Ovary (tissue), 9 donors: ENCODE measurements around the gene RGS17. TPM values are rescaled to one million over a fixed set of nuclear protein-coding genes. Genes with fewer than 3 reads are reported as not detected.
A peak's percentile ranks its signal among the peaks of the same experiment; 100 is the strongest.
"Not testable (repeated sequence)": the region's sequence is repeated elsewhere in the genome, so short reads cannot be mapped to it uniquely, and the experiment has no call there.

Experiments used
- DNase-seq, 5 donors: peaks; one replicate each; pipeline ENCODE4 v3.0.0-alpha.2; 2019 to 2020
- H3K27ac ChIP-seq, 2 donors: fragments of 200-600 bp; one replicate each; pipeline versions ENCODE4 v1.5.1 to v1.8.0; 2019 to 2022
- H3K27me3 ChIP-seq: fragments of 200-600 bp; one replicate; pipeline ENCODE4 v1.8.0; 2022
- H3K36me3 ChIP-seq: fragments of 200-600 bp; sonication (generic); one replicate; pipeline ENCODE4 v1.5.1; 2019
- H3K4me1 ChIP-seq: one replicate; pipeline ENCODE4 v1.8.1; 2013; ENCODE audit warnings: mild to moderate bottlenecking, moderate library complexity; ENCODE audit not compliant: insufficient read depth
- H3K4me3 ChIP-seq: fragments of 200-600 bp; sonication (generic); one replicate; pipeline ENCODE4 v1.5.1; 2017
- H3K9me3 ChIP-seq, 2 donors: fragments of 200-600 bp in 1 of 2; sonication (generic) in 1 of 2; one replicate each; pipeline versions ENCODE4 v1.5.1 to v1.8.1; 2013 to 2019; ENCODE audit warnings: mild to moderate bottlenecking in 1 of 2, moderate library complexity in 1 of 2
- CTCF ChIP-seq, 3 donors: fragments of 450-650 bp in 2 of 3; fragments of 200-600 bp in 1 of 3; IDR thresholded peaks; one replicate each; pipeline versions ENCODE4 v1.5.1 to v1.8.0; 2016 to 2022; ENCODE audit warnings: antibody characterized with exemption in 3 of 3, mild to moderate bottlenecking in 1 of 3
- EP300 ChIP-seq: sonication (generic); formaldehyde crosslinking; IDR thresholded peaks from one replicate; pipeline ENCODE4 v1.6.1; 2017; ENCODE audit warnings: antibody characterized with exemption
- POLR2A ChIP-seq: fragments of 450-650 bp; IDR thresholded peaks from one replicate; pipeline ENCODE4 v1.6.1; 2017; ENCODE audit warnings: antibody characterized with exemption, mild to moderate bottlenecking, moderate library complexity
- WGBS, 3 donors: extraction: QIAGEN DNeasy Blood & Tissue Kit in 1 of 3; methylation state at CpG; one replicate each; pipeline versions ENCODE4 v1.1.5 to v1.1.7; 2013 to 2017; 5-methylcytosine and 5-hydroxymethylcytosine counted together
- intact Hi-C, 4 donors: fragments of 100-400 bp; cut with DNase I; formaldehyde crosslinking; loops; one replicate each; pipeline versions ENCODE4 v1.11.0 to v1.15.1; 2022 to 2023
- polyA plus RNA-seq, 2 donors: library from polyadenylated mRNA; stranded (reverse); fragments of 200-250 nt in 1 of 2; fragments of 350-450 nt in 1 of 2; fragmentation: Illumina TruSeq in 1 of 2; extraction: RNeasy Lipid Tissue Mini Kit (QIAGEN cat#74804) in 1 of 2; gene quantifications; one replicate each; pipeline ENCODE4 v1.2.3, GENCODE V29; 2013 to 2014
- total RNA-seq, 7 donors: library from RNA; depleted of rRNA in 2 of 7; stranded (reverse); fragments of >200 nt in 2 of 7; fragmentation: NEBNext Ultra II Directional in 3 of 7; extraction: Animal tissue kit (Norgen Biotek cat#: 25700) in 3 of 7; gene quantifications; one replicate each; pipeline versions ENCODE4 v1.1.0 to v1.2.4, GENCODE V29; 2016 to 2023
- donor health status: DM: no; HTN: no; CAD: no; lungs with moderate emphysema.
- donor health status: DM: no; HTN: no; CAD: no.
- donor health status: Bipolar disorder and iron deficiency.
- donor health status: DM: yes; HTN: yes; CAD: no.
- donor health status: DM: no; HTN: no; CAD: no.
- donor health status: DM: yes; HTN: yes; CAD: no.

Gene RGS17
- total and polyA plus RNA-seq, 9 donors, result 0.30 to 0.95 (median 0.46) TPM

GRCh38 chr6:152993431-152993830 is 137.7 kb downstream of the RGS17 start:
- Histone ChIP-seq H3K27ac (no peak overlapping the region), H3K27me3 (no peaks in the 10 kb centered on the region), H3K4me1 (no peaks in the 10 kb centered on the region), H3K9me3 (no peaks in the 10 kb centered on the region), H3K4me3 (no peak overlapping the region), H3K36me3 (no peaks in the 10 kb centered on the region)
- TF ChIP-seq CTCF (IDR thresholded peaks at IDR 0.05), result no peak
- TF ChIP-seq EP300, result no peak
- no peak for TF ChIP-seq POLR2A
- DNase-seq, result no peak
- intact Hi-C loops, result no loop called here

- Histone ChIP-seq H3K4me1 (peaks cover 4% of the 10 kb centered on the region), H3K4me3 (no peak overlapping the region), H3K9me3 (no peaks in the 10 kb centered on the region), H3K27ac (no peak overlapping the region), H3K27me3 (no peaks in the 10 kb centered on the region), H3K36me3 (no peaks in the 10 kb centered on the region)
- TF ChIP-seq POLR2A (no peak), EP300 (no peak), CTCF (IDR thresholded peaks at IDR 0.05) (no peak)
- no peak for DNase-seq
- 83 to 89% (median 84%) methylated on average over 2 of the region's 2 CpGs for WGBS, 3 donors
- intact Hi-C loops, result no loop called here
Measured at GRCh38 chr6:152986978-152987377, 144.1 kb downstream of the RGS17 start.

- H3K27me3 ChIP-seq, H3K9me3 ChIP-seq, H3K27ac ChIP-seq, DNase-seq, H3K36me3 ChIP-seq, H3K4me1 ChIP-seq, intact Hi-C loops, H3K4me3 ChIP-seq: not testable (repeated sequence)
- WGBS, 3 donors, result 88 to 89% (median 89%) methylated on average over 11 of the region's 11 CpGs
Measured at GRCh38 chr6:152985300-152985699, 145.8 kb downstream of the RGS17 start.

GRCh38 chr6:152984513-152984872 is 146.6 kb downstream of the RGS17 start:
- Histone ChIP-seq H3K36me3 (no peaks in the 10 kb centered on the region), H3K4me1 (peaks cover 5% of the 10 kb centered on the region), H3K27me3 (no peaks in the 10 kb centered on the region), H3K9me3 (no peaks in the 10 kb centered on the region), H3K27ac (peak overlapping the region in 1 of 2 donors; percentile 88), H3K4me3 (peak overlapping the region; percentile 74)
- no peak for DNase-seq
- no peak for TF ChIP-seq CTCF (IDR thresholded peaks at IDR 0.05)
- TF ChIP-seq EP300, result no peak
- no peak for TF ChIP-seq POLR2A
- 5 to 6% (median 5%) methylated on average over 7 of the region's 7 CpGs for WGBS, 3 donors
- intact Hi-C loops, result no loop called here

- peak overlapping the region; percentile 61 to 88 for H3K27ac ChIP-seq
- peaks cover 5% of the 10 kb centered on the region for H3K4me1 ChIP-seq
- no peaks in the 10 kb centered on the region for H3K9me3 ChIP-seq
- intact Hi-C loops, result loop anchor here in 1 of 4 donors (2.0 kb wide), 1 partner anchor 19 kb away; the partner anchor contains the start of gene MTRF1L
- WGBS, 3 donors, result 0% methylated on average over 38 of the region's 38 CpGs
- peak overlapping the region; percentile 74 for H3K4me3 ChIP-seq
- peak; percentile 84 to 97 (median 88) for DNase-seq
- TF ChIP-seq POLR2A, result peak; percentile 3
- TF ChIP-seq CTCF (IDR thresholded peaks at IDR 0.05), result no peak
- H3K36me3 ChIP-seq, result no peaks in the 10 kb centered on the region
- no peaks in the 10 kb centered on the region for H3K27me3 ChIP-seq
Measured at GRCh38 chr6:152983637-152984512, 147.2 kb downstream of the RGS17 start.
